ENCODE data around the gene TECPR2. TPM values are rescaled to one million over a fixed set of nuclear protein-coding genes. Genes with fewer than 3 reads are reported as not detected.

The TECPR2 gene
- total and polyA plus RNA-seq, 2 of the 13 experiments (the other 11 are each of a cell fraction or from before 2014, with no cell fraction given): 3.5 to 5.7 TPM

DNA sequence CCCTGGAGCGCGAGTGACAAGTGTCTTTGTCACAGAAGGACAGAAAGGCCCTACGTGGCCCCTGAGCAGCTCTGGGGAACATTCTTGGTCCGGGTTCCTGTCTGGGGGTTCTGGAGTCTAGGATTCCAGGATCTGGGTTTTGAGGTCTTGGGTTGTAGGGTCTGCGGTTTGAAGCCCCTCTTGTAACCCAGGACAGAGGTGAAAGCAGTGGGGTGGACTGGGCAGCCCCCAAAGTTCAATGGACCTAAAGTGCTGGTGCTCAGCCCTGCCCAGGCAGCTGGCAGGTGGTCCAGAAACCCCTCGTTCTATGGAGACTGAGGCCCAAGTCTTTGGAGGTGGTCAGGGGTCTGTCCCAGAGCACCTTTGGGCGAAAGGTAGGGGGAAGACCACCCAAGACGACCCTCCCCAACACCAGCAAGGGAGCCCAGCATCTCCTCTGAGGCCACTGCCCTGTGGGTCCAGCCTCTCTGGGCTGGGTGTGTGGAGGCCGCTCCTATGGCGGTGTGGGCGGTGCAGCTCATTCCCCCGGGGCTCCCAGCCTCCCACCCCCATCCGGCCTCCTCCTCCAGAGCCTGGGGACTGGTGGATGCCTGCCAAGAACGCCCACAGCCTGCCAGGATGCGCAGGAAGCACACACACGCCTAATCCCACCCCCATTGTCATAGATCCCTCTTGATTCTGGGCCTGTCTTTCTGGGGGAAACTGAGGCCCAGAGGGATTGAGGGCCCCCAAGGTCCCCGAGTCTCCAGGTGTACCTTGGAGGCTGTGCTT, 177.0 kb downstream of the TECPR2 start (continued):
- TF ChIP-seq TFDP1 (CRISPR knock-in tag; IDR thresholded peaks at IDR 0.05; ENCODE audit: borderline replicate concordance) (no peak), KDM4B (CRISPR knock-in tag; IDR thresholded peaks at IDR 0.05) (no peak), HCFC1 (IDR thresholded peaks at IDR 0.05; ENCODE audit: low read depth, low read length) (no peak), ZNF225 (CRISPR knock-in tag; IDR thresholded peaks at IDR 0.05) (no peak), SNAPC2 (CRISPR knock-in tag; IDR thresholded peaks at IDR 0.05) (no peak), ZC3H4 (CRISPR knock-in tag; IDR thresholded peaks at IDR 0.05; ENCODE audit: borderline replicate concordance) (0 out of 2 replicates have a peak, but pooled peaks have one; percentile 69), GABPA (IDR thresholded peaks at IDR 0.05; ENCODE audit: low read depth, low read length) (peak; percentile 33; the same call in 1 of the 2 replicates), GABPA (CRISPR knock-in tag; IDR thresholded peaks at IDR 0.05; ENCODE audit: low read depth) (peak; percentile 43; the same call in 1 of the 2 replicates), THYN1 (CRISPR knock-in tag; IDR thresholded peaks at IDR 0.05; ENCODE audit: borderline replicate concordance, low read depth) (0 out of 2 replicates have a peak, but pooled peaks have one; percentile 57), PAWR (CRISPR knock-in tag; IDR thresholded peaks at IDR 0.05; ENCODE audit: borderline replicate concordance) (no peak), KAT7 (CRISPR knock-in tag; IDR thresholded peaks at IDR 0.05; ENCODE audit: borderline replicate concordance) (no peak; the same call in 1 of the 2 replicates), ZNF550 (CRISPR knock-in tag; IDR thresholded peaks at IDR 0.05; ENCODE audit: borderline replicate concordance) (no peak), MTF1 (CRISPR knock-in tag; IDR thresholded peaks at IDR 0.05) (no peak), ASH2L (IDR thresholded peaks at IDR 0.05; ENCODE audit: insufficient read length, low read depth, low read length) (no peak), ZC3H13 (CRISPR knock-in tag; IDR thresholded peaks at IDR 0.05) (0 out of 2 replicates have a peak, but pooled peaks have one; percentile 8), FOXP1 (IDR thresholded peaks at IDR 0.05) (no peak), FOXP1 (CRISPR knock-in tag; IDR thresholded peaks at IDR 0.05) (no peak), POLR2AphosphoS2 (IDR thresholded peaks at IDR 0.05; ENCODE audit: low read depth, low read length) (no peak), TRIM22 (IDR thresholded peaks at IDR 0.05) (no peak), KDM1A (CRISPR knock-in tag; IDR thresholded peaks at IDR 0.05) (0 out of 2 replicates have a peak, but pooled peaks have one; percentile 10), ZNF567 (CRISPR knock-in tag; IDR thresholded peaks at IDR 0.05; ENCODE audit: borderline replicate concordance) (no peak), SOX5 (CRISPR knock-in tag; IDR thresholded peaks at IDR 0.05; ENCODE audit: borderline replicate concordance) (no peak), IKZF4 (CRISPR knock-in tag; IDR thresholded peaks at IDR 0.05; ENCODE audit: borderline replicate concordance, low read depth, not compliant biosample characterization) (no peak), RBFOX2 (IDR thresholded peaks at IDR 0.05; ENCODE audit: low read depth, low read length) (peak; percentile 62; the same call in 1 of the 2 replicates), NFE2L2 (IDR thresholded peaks at IDR 0.05; ENCODE audit: low read length) (no peak), NCOA1 (CRISPR knock-in tag; IDR thresholded peaks at IDR 0.05) (0 out of 2 replicates have a peak, but pooled peaks have one; percentile 46), ELF3 (CRISPR knock-in tag; IDR thresholded peaks at IDR 0.05) (peak; percentile 10; the same call in 1 of the 2 replicates), HOXA3 (CRISPR knock-in tag; IDR thresholded peaks at IDR 0.05) (no peak), ZNF558 (CRISPR knock-in tag; IDR thresholded peaks at IDR 0.05; ENCODE audit: borderline replicate concordance) (no peak), ZNF275 (CRISPR knock-in tag; IDR thresholded peaks at IDR 0.05; ENCODE audit: borderline replicate concordance) (peak; percentile 2; the same call in 1 of the 2 replicates)
